Endothelial cell of umbilical vein (primary cell): ENCODE results near the gene NRROS.

ENCODE experiments used
- EZH2 ChIP-seq: IDR thresholded peaks from 2 replicates; pipeline ENCODE4 v1.6.1; 2012; ENCODE audit warnings: borderline replicate concordance, low read depth, mild to moderate bottlenecking, moderate library complexity, low read length, inconsistent platforms; ENCODE audit not compliant: severe bottlenecking
- GATA2 ChIP-seq: IDR thresholded peaks from 2 replicates; pipeline ENCODE4 v1.7.0; 2011; ENCODE audit warnings: low read depth, mild to moderate bottlenecking, moderate library complexity, mixed read lengths, low read length; ENCODE audit not compliant: insufficient read length, insufficient read depth
- MAX ChIP-seq: IDR thresholded peaks from 2 replicates; pipeline ENCODE4 v1.6.1; 2011; ENCODE audit not compliant: insufficient read depth, insufficient read length
- POLR2A ChIP-seq: IDR thresholded peaks from 2 replicates; pipeline ENCODE4 v1.6.1; 2012; ENCODE audit warnings: low read depth, mild to moderate bottlenecking, control low read depth, low read length
- POLR2AphosphoS5 ChIP-seq: IDR thresholded peaks from 2 replicates; pipeline ENCODE4 v1.6.1; 2012; ENCODE audit warnings: low read depth, mild to moderate bottlenecking, control low read depth, low read length, moderate library complexity; ENCODE audit not compliant: insufficient read depth
- TF ChIP-seq, protein P1 (sequence below), 2 donors: IDR thresholded peaks; 1 replicate in 1 of 2; 2 replicates in 1 of 2; pipeline ENCODE4 v1.5.1; 2011; ENCODE audit warnings: low read length in 2 of 2, mild to moderate bottlenecking in 2 of 2, moderate library complexity in 2 of 2, control low read depth in 1 of 2, inconsistent platforms in 1 of 2, low read depth in 1 of 2; ENCODE audit not compliant: insufficient read depth in 1 of 2; ENCODE audit errors: extremely low read depth in 1 of 2

DNA sequence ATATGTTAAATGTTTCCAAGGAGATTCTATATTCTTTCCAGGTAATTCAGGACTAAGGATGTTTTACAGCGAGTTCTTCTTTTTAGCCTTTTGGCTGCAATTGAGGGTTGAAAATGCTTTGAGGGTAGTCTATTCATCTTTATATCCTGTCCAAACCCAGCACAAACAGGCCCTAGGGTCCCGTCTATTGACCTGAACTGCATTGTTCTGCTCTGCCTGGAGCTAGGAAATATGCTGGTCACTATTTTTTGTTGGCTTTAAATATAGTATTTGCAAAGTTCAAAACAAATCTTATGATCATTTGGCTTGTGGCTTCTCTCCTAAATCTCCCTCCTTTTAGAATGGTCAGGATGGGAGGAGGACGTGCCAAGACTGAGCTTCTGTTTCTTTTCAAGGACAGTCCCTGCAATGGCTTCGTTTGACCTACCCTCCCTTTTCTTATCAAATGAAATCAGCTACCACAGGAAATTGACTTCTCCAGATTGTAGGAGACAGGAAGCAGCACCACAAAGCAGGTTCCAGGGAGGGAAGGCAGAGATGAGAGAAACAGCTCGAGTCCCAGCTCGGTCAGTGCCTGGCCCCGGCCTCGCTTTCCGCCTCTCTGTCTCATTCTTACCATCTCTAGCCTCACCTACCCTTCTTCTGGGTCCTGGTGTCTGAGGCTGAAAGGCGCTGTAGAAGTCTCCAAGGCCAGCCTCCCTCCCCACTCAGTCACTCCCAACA, 27.6 kb upstream of the NRROS start:
- TF ChIP-seq, protein P1, sequence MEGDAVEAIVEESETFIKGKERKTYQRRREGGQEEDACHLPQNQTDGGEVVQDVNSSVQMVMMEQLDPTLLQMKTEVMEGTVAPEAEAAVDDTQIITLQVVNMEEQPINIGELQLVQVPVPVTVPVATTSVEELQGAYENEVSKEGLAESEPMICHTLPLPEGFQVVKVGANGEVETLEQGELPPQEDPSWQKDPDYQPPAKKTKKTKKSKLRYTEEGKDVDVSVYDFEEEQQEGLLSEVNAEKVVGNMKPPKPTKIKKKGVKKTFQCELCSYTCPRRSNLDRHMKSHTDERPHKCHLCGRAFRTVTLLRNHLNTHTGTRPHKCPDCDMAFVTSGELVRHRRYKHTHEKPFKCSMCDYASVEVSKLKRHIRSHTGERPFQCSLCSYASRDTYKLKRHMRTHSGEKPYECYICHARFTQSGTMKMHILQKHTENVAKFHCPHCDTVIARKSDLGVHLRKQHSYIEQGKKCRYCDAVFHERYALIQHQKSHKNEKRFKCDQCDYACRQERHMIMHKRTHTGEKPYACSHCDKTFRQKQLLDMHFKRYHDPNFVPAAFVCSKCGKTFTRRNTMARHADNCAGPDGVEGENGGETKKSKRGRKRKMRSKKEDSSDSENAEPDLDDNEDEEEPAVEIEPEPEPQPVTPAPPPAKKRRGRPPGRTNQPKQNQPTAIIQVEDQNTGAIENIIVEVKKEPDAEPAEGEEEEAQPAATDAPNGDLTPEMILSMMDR (IDR thresholded peaks at IDR 0.05; ENCODE audit: extremely low read depth in 1 of 2, insufficient read depth in 1 of 2, low read depth in 1 of 2, low read length in 2 of 2) = no peak
- TF ChIP-seq EZH2 (no peak), GATA2 (peak; percentile 96), POLR2AphosphoS5 (no peak), POLR2A (no peak), MAX (no peak)
